ENCODE measurements around the gene KCNJ16.

KCNJ16 gene

DNA sequence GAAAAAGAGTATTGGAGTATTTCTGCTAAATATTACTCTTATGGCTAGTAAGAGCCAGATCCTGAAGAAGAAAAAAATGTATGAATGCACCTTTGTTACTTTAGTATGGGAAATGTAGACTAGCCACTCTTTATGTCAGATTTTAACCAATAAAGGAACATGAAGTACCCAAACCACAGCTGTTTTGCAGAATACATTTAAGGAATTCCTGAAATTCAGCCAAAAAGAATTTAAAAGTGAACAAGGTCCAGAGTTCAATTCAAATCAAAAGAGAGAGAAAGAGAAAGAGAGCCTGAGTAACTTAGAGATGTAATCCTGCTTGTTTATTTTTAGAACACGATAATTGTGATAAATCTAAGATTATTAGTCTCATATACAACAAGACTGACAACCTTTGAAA is 1.2 kb downstream of the KCNJ16 start:
- no peak overlapping the region for H3K4me3 ChIP-seq (ENCODE audit: low read depth, low read length)
- TF ChIP-seq, protein P1, sequence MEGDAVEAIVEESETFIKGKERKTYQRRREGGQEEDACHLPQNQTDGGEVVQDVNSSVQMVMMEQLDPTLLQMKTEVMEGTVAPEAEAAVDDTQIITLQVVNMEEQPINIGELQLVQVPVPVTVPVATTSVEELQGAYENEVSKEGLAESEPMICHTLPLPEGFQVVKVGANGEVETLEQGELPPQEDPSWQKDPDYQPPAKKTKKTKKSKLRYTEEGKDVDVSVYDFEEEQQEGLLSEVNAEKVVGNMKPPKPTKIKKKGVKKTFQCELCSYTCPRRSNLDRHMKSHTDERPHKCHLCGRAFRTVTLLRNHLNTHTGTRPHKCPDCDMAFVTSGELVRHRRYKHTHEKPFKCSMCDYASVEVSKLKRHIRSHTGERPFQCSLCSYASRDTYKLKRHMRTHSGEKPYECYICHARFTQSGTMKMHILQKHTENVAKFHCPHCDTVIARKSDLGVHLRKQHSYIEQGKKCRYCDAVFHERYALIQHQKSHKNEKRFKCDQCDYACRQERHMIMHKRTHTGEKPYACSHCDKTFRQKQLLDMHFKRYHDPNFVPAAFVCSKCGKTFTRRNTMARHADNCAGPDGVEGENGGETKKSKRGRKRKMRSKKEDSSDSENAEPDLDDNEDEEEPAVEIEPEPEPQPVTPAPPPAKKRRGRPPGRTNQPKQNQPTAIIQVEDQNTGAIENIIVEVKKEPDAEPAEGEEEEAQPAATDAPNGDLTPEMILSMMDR (IDR thresholded peaks at IDR 0.05; ENCODE audit: low read depth, low read length): no peak

DNA sequence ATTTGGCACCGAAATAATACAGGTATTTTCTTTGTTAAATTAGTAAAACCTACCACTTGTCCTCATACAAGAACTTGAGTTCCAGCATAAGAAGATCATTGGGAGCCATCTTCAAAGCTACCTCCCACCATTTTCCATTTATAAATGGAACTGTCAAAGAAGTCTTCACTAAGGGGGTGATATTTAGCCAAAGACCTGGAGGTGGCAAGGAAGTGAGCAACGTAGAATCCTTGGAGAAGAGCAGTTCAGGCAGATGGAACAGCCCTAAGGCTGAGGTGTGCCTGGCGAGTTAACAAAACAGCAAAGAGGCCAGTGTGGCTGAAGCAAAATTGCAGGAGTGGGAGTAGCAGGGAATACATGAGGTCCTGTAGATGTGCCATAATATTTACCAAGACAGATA is 1.8 kb downstream of the KCNJ16 start:
- TF ChIP-seq, protein P1 (IDR thresholded peaks at IDR 0.05; ENCODE audit: low read depth, low read length): no peak
- H3K4me3 ChIP-seq (ENCODE audit: low read depth, low read length): no peak overlapping the region

DNA sequence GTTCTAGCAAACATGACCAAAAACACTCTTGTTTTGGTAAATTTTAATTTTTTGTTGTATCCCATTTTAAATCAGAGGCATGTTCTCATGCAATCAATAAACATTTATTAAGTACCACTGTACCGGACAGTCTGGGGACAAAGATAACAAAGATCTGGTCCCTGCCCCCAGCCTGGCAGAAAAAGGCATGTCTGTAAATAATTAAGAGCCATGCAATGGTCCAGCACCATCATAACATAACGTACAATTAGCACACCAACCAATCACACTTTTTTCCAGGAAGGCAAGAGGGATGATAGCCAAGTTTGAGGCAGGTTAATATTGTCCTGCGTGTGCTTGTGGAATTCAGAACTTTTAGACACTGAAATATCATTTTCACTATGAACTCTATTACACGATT is 3.5 kb downstream of the KCNJ16 start:
- TF ChIP-seq, protein P1 (IDR thresholded peaks at IDR 0.05; ENCODE audit: low read depth, low read length): no peak
- no peak overlapping the region for H3K4me3 ChIP-seq (ENCODE audit: low read depth, low read length)

DNA sequence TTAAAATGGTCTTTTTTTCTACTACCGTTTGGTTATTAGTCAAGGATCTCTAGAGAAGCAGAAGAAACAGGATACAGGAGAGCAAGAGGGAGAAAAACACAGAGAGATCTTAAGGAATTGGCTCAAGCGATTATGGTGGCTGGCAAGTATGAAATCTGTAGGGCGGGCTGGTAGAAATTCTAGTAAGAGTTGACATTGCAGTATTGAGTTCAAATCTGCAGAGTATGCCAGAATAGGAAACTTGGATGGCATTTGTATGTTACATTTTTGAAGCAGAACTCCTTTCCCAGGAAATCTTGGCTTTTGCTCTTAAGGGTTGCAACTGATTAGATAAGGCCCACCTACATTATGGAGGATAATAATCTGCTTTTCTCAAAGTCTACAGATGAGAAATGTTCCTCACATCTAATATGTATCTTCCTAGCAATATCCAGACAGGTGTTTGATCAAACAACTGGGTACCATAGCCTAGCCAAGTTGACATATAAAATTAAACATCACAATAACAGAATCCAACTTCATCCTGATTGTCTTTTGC is 4.0 kb downstream of the KCNJ16 start:
- TF ChIP-seq, protein P1 (IDR thresholded peaks at IDR 0.05; ENCODE audit: low read depth, low read length): no peak
- no peak overlapping the region for H3K4me3 ChIP-seq (ENCODE audit: low read depth, low read length)

DNA sequence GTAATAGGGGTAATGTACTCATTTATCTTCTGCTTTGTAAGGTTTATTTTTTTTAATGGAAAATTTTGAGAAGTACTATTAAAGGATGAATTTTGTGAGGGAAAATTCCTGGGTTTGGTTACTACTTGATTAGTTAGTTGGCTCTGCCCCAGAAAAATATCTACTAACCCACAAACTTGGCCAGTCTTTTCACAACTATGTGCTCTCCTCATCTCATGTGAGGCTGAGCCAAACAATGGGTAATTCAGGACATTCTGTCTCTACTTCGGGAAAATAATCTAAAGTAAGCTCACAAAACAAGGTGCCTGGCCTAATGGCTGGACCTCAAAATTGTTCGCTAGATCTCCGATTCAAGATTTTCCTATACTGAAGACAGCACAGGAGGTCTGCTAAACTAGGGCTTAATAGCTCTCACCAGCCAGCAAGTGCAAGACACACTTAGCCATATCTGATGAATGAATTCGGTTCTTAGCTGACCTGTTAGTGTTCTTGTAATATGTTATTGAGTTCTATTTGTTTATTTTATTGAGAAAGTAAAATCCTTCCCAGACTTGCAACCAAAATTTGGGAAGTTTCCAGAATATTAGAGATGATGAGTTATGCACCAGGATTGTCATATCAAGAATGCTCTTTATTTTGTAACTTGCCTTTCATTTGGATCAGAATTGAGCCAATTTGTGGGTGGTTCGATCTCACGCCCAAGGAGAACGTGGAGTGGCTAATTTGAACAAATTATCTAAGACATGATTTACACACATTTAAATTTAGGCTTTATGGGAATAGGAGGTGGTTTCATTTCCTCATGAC is 5.7 kb downstream of the KCNJ16 start:
- TF ChIP-seq, protein P1 (IDR thresholded peaks at IDR 0.05; ENCODE audit: low read depth, low read length): no peak

DNA sequence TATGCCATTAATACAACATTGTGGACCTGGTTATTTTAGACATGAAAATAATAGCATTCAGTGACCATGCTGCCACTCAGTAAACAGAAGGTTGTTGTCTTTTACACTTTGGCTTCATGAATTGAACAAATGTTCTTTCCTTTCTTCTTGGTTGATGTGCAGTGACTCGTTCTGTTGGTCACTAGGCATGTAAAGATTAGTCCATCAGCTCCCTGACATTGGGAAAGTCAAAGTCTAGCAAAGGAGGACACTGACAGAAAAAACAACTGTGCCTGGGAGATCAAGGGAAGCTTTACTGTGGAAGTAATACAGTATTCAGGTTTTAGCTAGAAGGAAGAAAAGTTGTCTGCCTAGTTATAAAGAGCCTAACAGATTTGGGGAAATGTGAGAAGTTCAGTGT is 6.9 kb downstream of the KCNJ16 start:
- TF ChIP-seq, protein P1 (IDR thresholded peaks at IDR 0.05; ENCODE audit: low read depth, low read length): no peak

More for the DNA sequence above, 5.7 kb downstream of the KCNJ16 start:
- no peak overlapping the region for H3K4me3 ChIP-seq (ENCODE audit: low read depth, low read length)

DNA sequence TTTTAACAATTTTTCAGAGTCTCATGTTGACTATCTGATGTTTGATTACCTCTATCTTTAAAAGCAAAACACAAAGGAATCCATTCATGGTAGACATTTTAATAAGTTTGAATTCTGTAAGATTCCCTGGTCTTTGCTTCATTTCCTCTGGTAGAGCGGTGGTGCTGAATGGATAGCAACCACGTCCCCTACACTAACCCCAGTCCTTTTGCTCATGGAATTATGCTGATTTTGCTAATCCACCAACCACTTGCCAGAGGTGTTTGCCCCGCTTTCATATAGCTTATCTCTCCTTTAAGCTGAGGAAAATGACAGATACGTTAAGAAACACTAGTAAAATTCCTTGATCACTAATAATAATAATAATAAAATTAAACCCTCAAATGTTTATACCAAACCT is 9.5 kb downstream of the KCNJ16 start:
- TF ChIP-seq, protein P1 (IDR thresholded peaks at IDR 0.05; ENCODE audit: low read depth, low read length): no peak
- H3K4me3 ChIP-seq (ENCODE audit: low read depth, low read length): no peak overlapping the region

More for the DNA sequence above, 6.9 kb downstream of the KCNJ16 start:
- no peak overlapping the region for H3K4me3 ChIP-seq (ENCODE audit: low read depth, low read length)

Data from WI38 (cell line).